Measurements from ENCODE around the gene ARRDC3. TPM values are rescaled to one million over a fixed set of nuclear protein-coding genes. Genes with fewer than 3 reads are reported as not detected.
"Not testable (repeated sequence)": the region's sequence is repeated elsewhere in the genome, so short reads cannot be mapped to it uniquely, and the experiment has no call there.

ARRDC3 gene
- total RNA-seq, 2 experiments from 2014 or later, result 17.9 to 19.0 TPM

GRCh38 chr5:91409304-91409703, 26.2 kb upstream of the ARRDC3 start:
- Mint-ChIP-seq H3K4me3 (no peak overlapping the region), H3K27ac (no peak overlapping the region), H3K9me3 (no peaks in the 10 kb centered on the region), H3K27me3 (no peaks in the 10 kb centered on the region), H3K36me3 (no peaks in the 10 kb centered on the region), H3K4me1 (ENCODE audit: low read depth) (no peaks in the 10 kb centered on the region)
- ChIA-PET CTCF (interaction anchor here (3.9 kb wide), 1 partner anchor 10 kb away, joined by 17 read pairs; no protein-coding TSS in a partner anchor), POLR2A (no interaction called here)
- no peak for DNase-seq
- intact Hi-C loops (cut with micrococcal nuclease), result no loop called here

DNA sequence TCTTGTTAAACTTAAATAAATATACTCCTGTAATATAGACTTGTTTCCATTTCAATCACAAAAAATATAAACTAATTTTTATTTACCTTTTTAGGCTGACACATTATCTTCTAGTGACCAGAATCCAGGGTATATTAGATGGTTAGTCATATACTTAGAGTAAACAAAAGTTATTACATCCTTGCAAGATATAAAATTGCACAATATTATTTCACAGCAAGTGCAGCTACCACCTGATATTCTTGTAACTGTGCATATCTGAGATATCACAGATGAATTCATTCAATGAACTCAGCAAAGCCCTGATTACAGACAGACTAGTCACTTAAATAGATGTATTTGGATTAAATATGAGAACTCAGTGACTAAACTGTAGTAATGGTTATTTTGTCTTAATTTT, 25.6 kb upstream of the ARRDC3 start:
- Mint-ChIP-seq H3K4me3 (no peak overlapping the region), H3K9me3 (no peaks in the 10 kb centered on the region), H3K27me3 (no peaks in the 10 kb centered on the region), H3K27ac (no peak overlapping the region), H3K4me1 (ENCODE audit: low read depth) (no peaks in the 10 kb centered on the region), H3K36me3 (no peaks in the 10 kb centered on the region)
- no peak for DNase-seq
- POLR2A ChIA-PET, result no interaction called here
- CTCF ChIA-PET, result interaction anchor here (3.9 kb wide), 1 partner anchor 11 kb away, joined by 17 read pairs; no protein-coding TSS in a partner anchor
- intact Hi-C loops (cut with micrococcal nuclease), result no loop called here

GRCh38 chr5:91407204-91407603, 24.1 kb upstream of the ARRDC3 start:
- Mint-ChIP-seq H3K4me1 (ENCODE audit: low read depth) (no peaks in the 10 kb centered on the region), H3K4me3 (no peak overlapping the region), H3K36me3 (no peaks in the 10 kb centered on the region), H3K27me3 (no peaks in the 10 kb centered on the region), H3K27ac (no peak overlapping the region), H3K9me3 (no peaks in the 10 kb centered on the region)
- intact Hi-C loops (cut with micrococcal nuclease), result no loop called here
- ChIA-PET POLR2A (no interaction called here), CTCF (interaction anchor here (1.0 kb wide), 1 partner anchor 475 kb away, joined by 3 read pairs; no protein-coding TSS in a partner anchor)
- no peak for DNase-seq

- H3K27me3 Mint-ChIP-seq, result no peaks in the 10 kb centered on the region
- CTCF ChIA-PET, result no interaction called here
- POLR2A ChIA-PET, result no interaction called here
Observed at GRCh38 chr5:91403438-91403837, 20.3 kb upstream of the ARRDC3 start.

GRCh38 chr5:91401175-91401574, 18.1 kb upstream of the ARRDC3 start:
- POLR2A ChIA-PET, result no interaction called here
- Mint-ChIP-seq H3K9me3 (no peaks in the 10 kb centered on the region), H3K27me3 (no peaks in the 10 kb centered on the region), H3K4me3 (no peak overlapping the region), H3K4me1 (ENCODE audit: low read depth) (peaks cover 7% of the 10 kb centered on the region), H3K36me3 (no peaks in the 10 kb centered on the region), H3K27ac (no peak overlapping the region)
- intact Hi-C loops (cut with micrococcal nuclease), result no loop called here
- no peak for DNase-seq
- CTCF ChIA-PET, result interaction anchor here (1.3 kb wide), 1 partner anchor 18 kb away, joined by 3 read pairs; no protein-coding TSS in a partner anchor

More at GRCh38 chr5:91403438-91403837, 20.3 kb upstream of the ARRDC3 start:
- no peak overlapping the region for H3K4me3 Mint-ChIP-seq
- no peaks in the 10 kb centered on the region for H3K36me3 Mint-ChIP-seq
- no peak overlapping the region for H3K27ac Mint-ChIP-seq
- H3K4me1 Mint-ChIP-seq (ENCODE audit: low read depth), result no peaks in the 10 kb centered on the region
- H3K9me3 Mint-ChIP-seq, result no peaks in the 10 kb centered on the region
- DNase-seq, result no peak
- intact Hi-C loops (cut with micrococcal nuclease), result no loop called here

DNA sequence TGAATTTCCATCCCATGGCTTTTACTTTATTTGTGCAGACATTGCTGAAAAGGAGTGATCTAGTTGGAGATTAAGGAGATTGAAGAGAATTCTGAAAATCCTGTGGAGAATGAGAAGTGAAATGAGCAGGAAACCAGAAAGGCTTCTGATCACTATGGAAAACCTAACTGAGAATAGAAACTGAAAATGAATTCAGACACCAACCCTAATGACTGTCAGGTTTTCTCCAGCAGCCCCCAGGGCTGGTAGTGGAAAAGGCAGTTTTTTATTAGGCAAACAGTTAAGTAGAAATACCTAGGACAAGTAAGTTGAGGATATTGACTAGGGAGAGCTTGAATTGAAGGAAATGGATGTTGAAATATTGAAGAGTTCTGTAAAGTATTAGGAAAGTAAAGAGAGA, 14.7 kb upstream of the ARRDC3 start:
- Mint-ChIP-seq H3K27ac (no peak overlapping the region), H3K36me3 (no peaks in the 10 kb centered on the region), H3K9me3 (no peaks in the 10 kb centered on the region), H3K4me1 (ENCODE audit: low read depth) (peaks cover 7% of the 10 kb centered on the region), H3K27me3 (no peaks in the 10 kb centered on the region), H3K4me3 (no peak overlapping the region)
- ChIA-PET POLR2A (no interaction called here), CTCF (interaction anchor here (1.9 kb wide), 1 partner anchor 22 kb away, joined by 6 read pairs; no protein-coding TSS in a partner anchor)
- DNase-seq, result no peak
- intact Hi-C loops (cut with micrococcal nuclease), result no loop called here

- POLR2A ChIA-PET, result interaction anchor here (0.6 to 0.7 kb wide), 2 partner anchors 109 to 458 kb away, joined by 3 to 5 read pairs; no protein-coding TSS in a partner anchor
- Mint-ChIP-seq H3K9me3 (peaks cover 4% of the 10 kb centered on the region), H3K36me3 (peaks cover 4% of the 10 kb centered on the region), H3K4me1 (ENCODE audit: low read depth) (peaks cover 2% of the 10 kb centered on the region), H3K4me3 (no peak overlapping the region), H3K27me3 (no peaks in the 10 kb centered on the region), H3K27ac (no peak overlapping the region)
- intact Hi-C loops (cut with micrococcal nuclease), result no loop called here
- CTCF ChIA-PET, result interaction anchor here (0.6 to 8.6 kb wide), 3 partner anchors 28 to 458 kb away, joined by 3 to 118 read pairs (median 3); no protein-coding TSS in a partner anchor
- DNase-seq, result peak; percentile 19
Observed at GRCh38 chr5:91390268-91390667, 7.2 kb upstream of the ARRDC3 start.

GRCh38 chr5:91389555-91389954, 6.4 kb upstream of the ARRDC3 start:
- H3K4me1 Mint-ChIP-seq (ENCODE audit: low read depth); H3K36me3 Mint-ChIP-seq; POLR2A ChIA-PET; H3K9me3 Mint-ChIP-seq; H3K4me3 Mint-ChIP-seq; DNase-seq; H3K27me3 Mint-ChIP-seq; H3K27ac Mint-ChIP-seq; intact Hi-C loops (cut with micrococcal nuclease): not testable (repeated sequence)
- CTCF ChIA-PET, result interaction anchor here (8.6 kb wide), 1 partner anchor 29 kb away, joined by 118 read pairs; no protein-coding TSS in a partner anchor

GRCh38 chr5:91388362-91388761, 5.2 kb upstream of the ARRDC3 start:
- POLR2A ChIA-PET, result no interaction called here
- no peaks in the 10 kb centered on the region for H3K27me3 Mint-ChIP-seq
- H3K9me3 Mint-ChIP-seq, result peaks cover 4% of the 10 kb centered on the region
- CTCF ChIA-PET, result interaction anchor here (6.4 to 8.6 kb wide), 2 partner anchors 30 to 168 kb away, joined by 118 to 226 read pairs; no protein-coding TSS in a partner anchor
- H3K4me1 Mint-ChIP-seq (ENCODE audit: low read depth), result peaks cover 15% of the 10 kb centered on the region
- H3K4me3 Mint-ChIP-seq, result no peak overlapping the region
- no peak for DNase-seq
- H3K36me3 Mint-ChIP-seq, result peaks cover 4% of the 10 kb centered on the region
- H3K27ac Mint-ChIP-seq, result no peak overlapping the region
- intact Hi-C loops (cut with micrococcal nuclease), result no loop called here

GRCh38 chr5:91386120-91386519, 3.0 kb upstream of the ARRDC3 start:
- no peak for DNase-seq
- Mint-ChIP-seq H3K27ac (no peak overlapping the region), H3K27me3 (no peaks in the 10 kb centered on the region), H3K4me1 (ENCODE audit: low read depth) (peaks cover 15% of the 10 kb centered on the region), H3K36me3 (peaks cover 16% of the 10 kb centered on the region), H3K4me3 (no peak overlapping the region), H3K9me3 (peaks cover 4% of the 10 kb centered on the region)
- intact Hi-C loops (cut with micrococcal nuclease), result no loop called here
- CTCF ChIA-PET, result interaction anchor here (0.7 to 8.6 kb wide), 25 partner anchors 10 to 519 kb away, joined by 3 to 226 read pairs (median 7); no protein-coding TSS in a partner anchor
- POLR2A ChIA-PET, result interaction anchor here (1.5 kb wide), 1 partner anchor 160 kb away, joined by 4 read pairs; no protein-coding TSS in a partner anchor

- H3K4me3 Mint-ChIP-seq, H3K27ac Mint-ChIP-seq, H3K27me3 Mint-ChIP-seq, H3K9me3 Mint-ChIP-seq, DNase-seq: not testable (repeated sequence)
- ChIA-PET POLR2A (interaction anchor here (1.4 to 4.0 kb wide), 4 partner anchors 73 to 166 kb away, joined by 4 to 62 read pairs (median 22); no protein-coding TSS in a partner anchor), CTCF (interaction anchor here (0.8 to 8.6 kb wide), 52 partner anchors 8 to 523 kb away, joined by 3 to 226 read pairs (median 6); no protein-coding TSS in a partner anchor)
- intact Hi-C loops (cut with micrococcal nuclease), result loop anchor here (1.0 kb wide), 4 partner anchors 34 to 284 kb away; no protein-coding TSS in a partner anchor
- H3K36me3 Mint-ChIP-seq, result peaks cover 16% of the 10 kb centered on the region
- H3K4me1 Mint-ChIP-seq (ENCODE audit: low read depth), result peaks cover 15% of the 10 kb centered on the region
Observed at GRCh38 chr5:91385596-91385995, 2.5 kb upstream of the ARRDC3 start.

DNA sequence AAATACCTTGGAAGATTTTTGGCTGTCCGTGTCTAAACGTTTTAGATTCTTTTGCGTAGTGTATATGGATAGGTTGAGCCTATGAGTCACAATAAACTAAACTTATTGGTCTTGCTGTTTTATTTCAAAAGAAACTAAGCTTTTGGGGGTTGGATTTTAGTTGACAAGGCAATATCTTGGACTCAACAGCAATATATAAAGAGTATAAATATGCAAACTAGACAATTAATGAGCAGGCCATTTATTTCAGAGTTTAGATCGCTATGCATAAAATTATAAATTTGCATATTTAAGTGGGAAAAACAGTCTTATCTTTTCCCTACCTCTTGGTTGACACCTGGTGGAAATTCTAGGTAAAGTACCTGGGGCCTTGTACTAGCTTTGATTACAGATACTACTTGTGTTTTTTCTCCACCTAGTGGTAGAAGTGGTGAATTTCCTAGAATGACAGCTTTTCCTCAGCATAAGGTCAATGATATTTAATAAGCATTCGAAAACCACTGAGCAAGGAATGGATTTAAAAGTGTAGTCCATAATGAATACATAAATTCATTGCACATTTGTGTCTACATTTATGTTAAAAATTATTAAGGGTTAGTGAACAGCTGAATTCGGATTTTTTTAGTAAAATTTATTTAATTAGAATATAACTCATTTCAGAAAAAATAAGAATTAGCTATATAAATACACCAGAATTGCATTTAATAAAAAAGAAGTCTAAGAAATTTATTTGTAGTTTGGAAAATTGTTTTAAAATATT, 1.7 kb upstream of the ARRDC3 start:
- CTCF ChIA-PET, result interaction anchor here (0.7 to 8.6 kb wide), 60 partner anchors 9 to 523 kb away, joined by 3 to 226 read pairs (median 5); no protein-coding TSS in a partner anchor
- Mint-ChIP-seq H3K27me3 (no peaks in the 10 kb centered on the region), H3K27ac (peak overlapping the region; percentile 100), H3K9me3 (peaks cover 4% of the 10 kb centered on the region), H3K4me1 (ENCODE audit: low read depth) (peaks cover 15% of the 10 kb centered on the region), H3K4me3 (peak overlapping the region; percentile 86), H3K36me3 (peaks cover 17% of the 10 kb centered on the region)
- DNase-seq, result no peak
- intact Hi-C loops (cut with micrococcal nuclease), result loop anchor here (1.0 to 5.0 kb wide), 7 partner anchors 34 to 519 kb away; no protein-coding TSS in a partner anchor
- POLR2A ChIA-PET, result interaction anchor here (1.4 to 4.0 kb wide), 5 partner anchors 72 to 193 kb away, joined by 4 to 62 read pairs (median 6); no protein-coding TSS in a partner anchor
